ENCODE results near the gene CTDP1.

Gene CTDP1

GRCh38 chr18:79789901-79790890 is 110.6 kb downstream of the CTDP1 start:
- Histone ChIP-seq H3K4me1 (ENCODE audit: control insufficient read depth in 1 of 2, insufficient read depth in 1 of 2, low read depth in 1 of 2, low read length in 1 of 2) (peaks cover 58 to 72% of the 10 kb centered on the region in 2 experiments), H3K27me3 (peaks cover 60% of the 10 kb centered on the region), H3K27ac (no peak overlapping the region)

GRCh38 chr18:79790996-79791972 is 111.7 kb downstream of the CTDP1 start:
- Histone ChIP-seq H3K27ac (peak overlapping the region; percentile 79), H3K4me1 (ENCODE audit: control insufficient read depth in 1 of 2, insufficient read depth in 1 of 2, low read depth in 1 of 2, low read length in 1 of 2) (peaks cover 67 to 79% of the 10 kb centered on the region in 2 experiments), H3K27me3 (peaks cover 57% of the 10 kb centered on the region), H3K4me3 (ENCODE audit: low read depth in 1 of 2, low read length in 1 of 2) (peak overlapping the region; percentile 60 to 63), H3K9me3 (no peaks in the 10 kb centered on the region), H3K36me3 (no peaks in the 10 kb centered on the region)
- TF ChIP-seq, protein P1, sequence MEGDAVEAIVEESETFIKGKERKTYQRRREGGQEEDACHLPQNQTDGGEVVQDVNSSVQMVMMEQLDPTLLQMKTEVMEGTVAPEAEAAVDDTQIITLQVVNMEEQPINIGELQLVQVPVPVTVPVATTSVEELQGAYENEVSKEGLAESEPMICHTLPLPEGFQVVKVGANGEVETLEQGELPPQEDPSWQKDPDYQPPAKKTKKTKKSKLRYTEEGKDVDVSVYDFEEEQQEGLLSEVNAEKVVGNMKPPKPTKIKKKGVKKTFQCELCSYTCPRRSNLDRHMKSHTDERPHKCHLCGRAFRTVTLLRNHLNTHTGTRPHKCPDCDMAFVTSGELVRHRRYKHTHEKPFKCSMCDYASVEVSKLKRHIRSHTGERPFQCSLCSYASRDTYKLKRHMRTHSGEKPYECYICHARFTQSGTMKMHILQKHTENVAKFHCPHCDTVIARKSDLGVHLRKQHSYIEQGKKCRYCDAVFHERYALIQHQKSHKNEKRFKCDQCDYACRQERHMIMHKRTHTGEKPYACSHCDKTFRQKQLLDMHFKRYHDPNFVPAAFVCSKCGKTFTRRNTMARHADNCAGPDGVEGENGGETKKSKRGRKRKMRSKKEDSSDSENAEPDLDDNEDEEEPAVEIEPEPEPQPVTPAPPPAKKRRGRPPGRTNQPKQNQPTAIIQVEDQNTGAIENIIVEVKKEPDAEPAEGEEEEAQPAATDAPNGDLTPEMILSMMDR (IDR thresholded peaks at IDR 0.05): no peak

More at GRCh38 chr18:79789901-79790890, 110.6 kb downstream of the CTDP1 start:
- TF ChIP-seq, protein P1 (IDR thresholded peaks at IDR 0.05): no peak
- peak overlapping the region in 1 of 2 experiments; percentile 63 for H3K4me3 ChIP-seq (ENCODE audit: low read depth in 1 of 2, low read length in 1 of 2)
- no peaks in the 10 kb centered on the region for H3K9me3 ChIP-seq
- no peaks in the 10 kb centered on the region for H3K36me3 ChIP-seq

DNA sequence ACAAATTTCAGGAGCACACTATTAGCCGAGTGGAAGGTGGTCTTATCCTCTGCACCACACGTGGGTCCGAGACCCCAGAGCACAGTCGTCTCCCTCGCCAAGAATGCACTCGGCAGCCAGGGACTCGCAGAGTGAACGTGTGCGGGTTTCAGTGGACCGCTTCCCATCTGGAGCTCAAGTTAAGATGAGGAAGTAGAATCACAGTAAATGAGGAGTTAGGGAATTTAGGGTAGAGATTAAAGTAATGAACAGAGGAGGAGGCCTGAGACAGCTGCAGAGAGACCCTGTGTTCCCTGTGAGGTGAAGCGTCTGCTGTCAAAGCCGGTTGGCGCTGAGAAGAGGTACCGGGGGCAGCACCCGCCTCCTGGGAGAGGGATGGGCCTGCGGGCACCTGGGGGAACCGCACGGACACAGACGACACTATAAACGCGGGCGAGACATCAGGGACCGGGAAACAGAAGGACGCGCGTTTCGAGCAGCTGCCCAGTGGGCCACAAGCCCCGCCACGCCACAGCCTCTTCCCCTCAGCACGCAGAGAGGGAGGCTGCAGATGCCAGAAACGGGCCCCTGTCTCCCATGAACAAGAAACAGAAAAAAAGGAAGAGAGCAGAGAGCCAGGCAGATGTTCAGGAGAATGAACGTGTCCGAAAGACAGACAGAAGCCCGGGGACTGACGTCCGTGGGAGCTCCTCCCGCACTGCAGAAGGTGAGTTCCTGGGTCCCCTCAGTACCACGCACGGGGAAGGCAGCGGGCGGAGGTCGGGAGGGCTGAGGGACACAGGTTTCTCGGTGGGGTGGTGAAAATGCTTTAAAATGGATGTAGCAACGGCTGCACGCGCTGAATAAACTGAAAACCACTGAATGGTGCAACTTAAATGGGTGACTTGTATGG is 112.7 kb downstream of the CTDP1 start:
- H3K27me3 ChIP-seq: peaks cover 57% of the 10 kb centered on the region
- TF ChIP-seq, protein P1 (IDR thresholded peaks at IDR 0.05): no peak
- peak overlapping the region; percentile 79 for H3K27ac ChIP-seq
- H3K4me3 ChIP-seq (ENCODE audit: low read depth in 1 of 2, low read length in 1 of 2): peak overlapping the region; percentile 60 to 63
- peaks cover 67 to 76% of the 10 kb centered on the region in 2 experiments for H3K4me1 ChIP-seq (ENCODE audit: control insufficient read depth in 1 of 2, insufficient read depth in 1 of 2, low read depth in 1 of 2, low read length in 1 of 2)
- H3K36me3 ChIP-seq: no peaks in the 10 kb centered on the region
- H3K9me3 ChIP-seq: no peaks in the 10 kb centered on the region

- TF ChIP-seq, protein P1 (IDR thresholded peaks at IDR 0.05): no peak
- H3K36me3 ChIP-seq: no peaks in the 10 kb centered on the region
- H3K4me1 ChIP-seq (ENCODE audit: control insufficient read depth in 1 of 2, insufficient read depth in 1 of 2, low read depth in 1 of 2, low read length in 1 of 2): peaks cover 71 to 78% of the 10 kb centered on the region in 2 experiments
- H3K4me3 ChIP-seq (ENCODE audit: low read depth in 1 of 2, low read length in 1 of 2): peak overlapping the region; percentile 60 to 63
- H3K27ac ChIP-seq: peak overlapping the region; percentile 79
- H3K9me3 ChIP-seq: no peaks in the 10 kb centered on the region
- H3K27me3 ChIP-seq: peaks cover 57% of the 10 kb centered on the region
These were observed 113.4 kb downstream of the CTDP1 start for GRCh38 chr18:79792988-79793355.

Measured in neutrophil (primary cell).